Upper lobe of left lung (tissue), 4 donors: ENCODE data around the gene ILRUN.

ENCODE experiments used
- CTCF ChIP-seq, 6 experiments: fragments of 450-650 bp in 4 of 6; fragments of 200-600 bp in 2 of 6; sonication (generic) in 2 of 6; IDR thresholded peaks; one replicate each; pipeline ENCODE4 v1.5.1; 2016 to 2019; ENCODE audit warnings: antibody characterized with exemption in 6 of 6
- POLR2A ChIP-seq, 4 donors: fragments of 450-650 bp; IDR thresholded peaks; one replicate each; pipeline ENCODE4 v1.5.1; 2016 to 2017; ENCODE audit warnings: antibody characterized with exemption in 4 of 4, mild to moderate bottlenecking in 2 of 4
- POLR2AphosphoS5 ChIP-seq, 2 donors: sonication (generic); formaldehyde crosslinking; IDR thresholded peaks; one replicate each; pipeline ENCODE4 v1.5.1; 2017; ENCODE audit warnings: antibody characterized with exemption in 2 of 2

GRCh38 chr6:34697544-34697836, 923 bp upstream of the ILRUN start:
- TF ChIP-seq CTCF (IDR thresholded peaks at IDR 0.05) (no peak), POLR2A (IDR thresholded peaks at IDR 0.05) (no peak), POLR2AphosphoS5 (IDR thresholded peaks at IDR 0.05) (no peak)
